Left ventricle myocardium inferior (tissue), 1 donor: Measurements from ENCODE around the gene ABHD17A. TPM values are rescaled to one million over a fixed set of nuclear protein-coding genes. Genes with fewer than 3 reads are reported as not detected.

Experiments
- DNase-seq: peaks from one replicate; pipeline ENCODE4 v3.0.0-alpha.2; 2020
- H3K27ac ChIP-seq: fragments of 200-600 bp; replicated peaks from 2 replicates; pipeline ENCODE4 v1.8.0; 2021
- H3K27me3 ChIP-seq: fragments of 200-600 bp; 2 replicates; pipeline ENCODE4 v1.8.0; 2021; ENCODE audit warnings: low read depth
- H3K36me3 ChIP-seq: fragments of 200-600 bp; 2 replicates; pipeline ENCODE4 v1.8.0; 2021
- H3K4me1 ChIP-seq: fragments of 200-600 bp; 2 replicates; pipeline ENCODE4 v1.8.0; 2021
- H3K4me3 ChIP-seq: fragments of 200-600 bp; 2 replicates; pipeline ENCODE4 v1.8.0; 2021; ENCODE audit warnings: mild to moderate bottlenecking, moderate library complexity
- H3K9me3 ChIP-seq: fragments of 200-600 bp; replicated peaks from 2 replicates; pipeline ENCODE4 v1.8.0; 2021
- CTCF ChIP-seq: fragments of 200-600 bp; IDR thresholded peaks from 2 replicates; pipeline ENCODE4 v1.8.0; 2021; ENCODE audit warnings: antibody characterized with exemption, mild to moderate bottlenecking, borderline replicate concordance
- intact Hi-C: fragments of 100-400 bp; cut with micrococcal nuclease; formaldehyde crosslinking; loops from one replicate; pipeline ENCODE4 v1.11.0; 2022
- total RNA-seq: library from RNA; stranded (reverse); fragmentation: NEBNext Ultra II Directional; extraction: Animal tissue kit (Norgen Biotek cat#: 25700); gene quantifications from one replicate; pipeline ENCODE4 v1.2.1, GENCODE V29; 2021
- donor health status: DM: no; HTN: yes; CAD: no; lungs with severe emphysema.

The ABHD17A gene
- total RNA-seq, 1 donor from 2014 or later = 55.6 TPM

GRCh38 chr19:1910177-1910576 is 24.9 kb upstream of the ABHD17A start:
- no peak for DNase-seq
- H3K4me3 ChIP-seq = no peak overlapping the region
- intact Hi-C loops = no loop called here
- H3K27ac ChIP-seq = no peak overlapping the region
- no peaks in the 10 kb centered on the region for H3K9me3 ChIP-seq
- no peak for TF ChIP-seq CTCF
- no peaks in the 10 kb centered on the region for H3K27me3 ChIP-seq
- H3K4me1 ChIP-seq = peaks cover 13% of the 10 kb centered on the region
- H3K36me3 ChIP-seq = peaks cover 28% of the 10 kb centered on the region

- intact Hi-C loops = no loop called here
- no peak overlapping the region for H3K4me3 ChIP-seq
- no peak overlapping the region for H3K27ac ChIP-seq
Observed at GRCh38 chr19:1909761-1910080, 24.4 kb upstream of the ABHD17A start.

GRCh38 chr19:1908364-1908678 is 23.0 kb upstream of the ABHD17A start:
- H3K27me3 ChIP-seq = no peaks in the 10 kb centered on the region
- TF ChIP-seq CTCF = no peak
- no peak overlapping the region for H3K27ac ChIP-seq
- H3K4me1 ChIP-seq = peaks cover 19% of the 10 kb centered on the region
- peaks cover 17% of the 10 kb centered on the region for H3K36me3 ChIP-seq
- H3K9me3 ChIP-seq = no peaks in the 10 kb centered on the region
- intact Hi-C loops = no loop called here
- no peak for DNase-seq
- H3K4me3 ChIP-seq = no peak overlapping the region

More at GRCh38 chr19:1909761-1910080, 24.4 kb upstream of the ABHD17A start:
- Histone ChIP-seq H3K27me3 (no peaks in the 10 kb centered on the region), H3K36me3 (peaks cover 24% of the 10 kb centered on the region), H3K9me3 (no peaks in the 10 kb centered on the region), H3K4me1 (peaks cover 16% of the 10 kb centered on the region)
- DNase-seq = no peak
- no peak for TF ChIP-seq CTCF

DNA sequence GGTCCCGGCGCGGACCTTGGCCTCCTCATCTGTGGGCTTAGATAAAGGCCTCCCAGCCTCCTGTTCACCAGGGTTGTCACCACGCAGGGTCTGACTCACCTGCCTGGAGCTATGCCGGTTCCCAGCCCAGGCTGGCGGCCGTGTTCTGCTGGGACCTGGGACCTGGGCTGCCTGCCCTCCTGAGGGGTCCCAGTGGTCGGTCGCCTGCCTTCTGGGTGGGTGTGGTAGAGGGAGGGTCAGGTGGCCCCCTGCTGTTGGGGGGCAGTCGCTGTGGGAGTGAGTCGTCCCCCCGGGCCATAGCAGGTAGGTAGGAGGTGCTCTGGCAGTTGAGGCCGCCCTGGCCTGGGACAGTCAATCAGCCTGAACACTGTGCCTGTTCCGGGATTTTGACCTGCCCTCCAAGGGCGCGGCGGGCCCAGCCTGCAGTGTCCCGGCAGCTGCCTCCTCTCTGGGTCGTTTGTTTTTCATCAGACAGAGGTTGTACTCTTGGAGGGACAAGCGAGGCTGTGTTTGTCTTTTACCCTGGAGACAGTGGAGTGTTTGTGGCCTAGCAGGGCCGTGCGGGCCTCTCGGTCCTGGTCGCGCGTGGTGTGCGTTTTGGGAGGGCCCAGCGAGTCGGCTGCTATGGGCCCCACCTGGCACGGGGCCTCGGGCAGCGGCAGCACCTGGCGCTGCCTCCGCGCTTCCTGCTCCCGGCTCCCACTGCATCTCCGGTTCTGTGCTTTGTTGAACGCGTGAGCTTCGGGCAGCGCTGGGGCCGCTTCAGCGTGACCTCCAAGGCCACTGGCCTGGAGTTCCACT is 22.5 kb upstream of the ABHD17A start:
- H3K27me3 ChIP-seq = no peaks in the 10 kb centered on the region
- H3K4me3 ChIP-seq = no peak overlapping the region
- H3K27ac ChIP-seq = no peak overlapping the region
- no peak for TF ChIP-seq CTCF
- no peaks in the 10 kb centered on the region for H3K9me3 ChIP-seq
- no peak for DNase-seq
- intact Hi-C loops = no loop called here
- H3K36me3 ChIP-seq = peaks cover 11% of the 10 kb centered on the region
- peaks cover 19% of the 10 kb centered on the region for H3K4me1 ChIP-seq

- Histone ChIP-seq H3K4me3 (no peak overlapping the region), H3K36me3 (peaks cover 4% of the 10 kb centered on the region), H3K4me1 (peaks cover 19% of the 10 kb centered on the region), H3K9me3 (no peaks in the 10 kb centered on the region), H3K27ac (no peak overlapping the region), H3K27me3 (no peaks in the 10 kb centered on the region)
- no peak for TF ChIP-seq CTCF
- DNase-seq = no peak
- intact Hi-C loops = no loop called here
Observed at GRCh38 chr19:1906985-1907562, 21.8 kb upstream of the ABHD17A start.
